Fibroblast of lung (primary cell): ENCODE data around the gene SP9. TPM values are rescaled to one million over a fixed set of nuclear protein-coding genes. Genes with fewer than 3 reads are reported as not detected.

ENCODE experiments used
- DNase-seq, 2 donors: peaks; one replicate each; pipeline versions ENCODE4 v3.0.0 to v3.0.0-alpha.2; 2010; ENCODE audit warnings: low read depth in 2 of 2
- H2AFZ ChIP-seq: 2 replicates; pipeline ENCODE4 v1.5.1; 2012; ENCODE audit warnings: low read length, control low read depth, inconsistent platforms
- H3K27ac ChIP-seq: 2 replicates; pipeline ENCODE4 v1.5.1; 2011; ENCODE audit warnings: low read length, control low read depth; ENCODE audit not compliant: insufficient read depth
- H3K27me3 ChIP-seq: 2 replicates; pipeline ENCODE4 v1.5.1; 2011; ENCODE audit warnings: mild to moderate bottlenecking, low read length; ENCODE audit not compliant: control insufficient read depth, insufficient read depth
- H3K36me3 ChIP-seq: 2 replicates; pipeline ENCODE4 v1.5.1; 2011; ENCODE audit warnings: low read length; ENCODE audit not compliant: control insufficient read depth, insufficient read depth
- H3K4me1 ChIP-seq: 2 replicates; pipeline ENCODE4 v1.5.1; 2011; ENCODE audit warnings: low read length; ENCODE audit not compliant: control insufficient read depth, insufficient read depth; ENCODE audit errors: extremely low read depth
- H3K4me2 ChIP-seq: 2 replicates; pipeline ENCODE4 v1.5.1; 2011; ENCODE audit warnings: low read length, control low read depth; ENCODE audit not compliant: insufficient read depth; ENCODE audit errors: extremely low read depth
- H3K4me3 ChIP-seq, 4 experiments: fragments of 200-600 bp in 1 of 4; sonication (generic) in 1 of 4; replicated peaks in 1 of 4; 2 replicates each; pipeline ENCODE4 v1.5.1; 2011 to 2016; ENCODE audit warnings: low read length in 4 of 4, low read depth in 3 of 4, mild to moderate bottlenecking in 3 of 4, control low read depth in 2 of 4, inconsistent platforms in 1 of 4, mixed read lengths in 1 of 4; ENCODE audit not compliant: insufficient read depth in 1 of 4; ENCODE audit errors: control extremely low read depth in 1 of 4
- H3K79me2 ChIP-seq: 2 replicates; pipeline ENCODE4 v1.5.1; 2012; ENCODE audit warnings: mild to moderate bottlenecking, low read length, inconsistent platforms; ENCODE audit not compliant: control insufficient read depth, insufficient read depth
- H3K9ac ChIP-seq: 2 replicates; pipeline ENCODE4 v1.5.1; 2011; ENCODE audit warnings: mild to moderate bottlenecking, low read length, control low read depth; ENCODE audit not compliant: insufficient read depth
- H3K9me3 ChIP-seq: 2 replicates; pipeline ENCODE4 v1.5.1; 2012; ENCODE audit warnings: low read depth, low read length; ENCODE audit not compliant: control insufficient read depth, insufficient read depth
- H4K20me1 ChIP-seq: 2 replicates; pipeline ENCODE4 v1.5.1; 2011; ENCODE audit warnings: low read length; ENCODE audit not compliant: control insufficient read depth, insufficient read depth; ENCODE audit errors: extremely low read depth
- CTCF ChIP-seq, 2 donors: IDR thresholded peaks in 1 of 2; conservative IDR thresholded peaks in 1 of 2; 1 replicate in 1 of 2; 2 replicates in 1 of 2; pipeline ENCODE4 v1.5.1; 2011 to 2012; ENCODE audit warnings: low read length in 2 of 2, control low read depth in 1 of 2, inconsistent platforms in 1 of 2, low read depth in 1 of 2, mild to moderate bottlenecking in 1 of 2
- EZH2 ChIP-seq: IDR thresholded peaks from 2 replicates; pipeline ENCODE4 v1.5.1; 2012; ENCODE audit warnings: low read length, control low read depth, mild to moderate bottlenecking; ENCODE audit errors: missing control alignments
- polyA plus RNA-seq, 2 donors: library from polyadenylated mRNA; depleted of rRNA in 1 of 2; stranded (reverse) in 1 of 2; unstranded in 1 of 2; fragments of >200 nt; gene quantifications; 2 replicates each; pipeline ENCODE4 v1.2.1, GENCODE V29; 2011 to 2012; ENCODE audit warnings: missing spikeins in 1 of 2
- total RNA-seq: library from RNA; depleted of rRNA; stranded (reverse); fragments of >200 nt; gene quantifications from 2 replicates; pipeline ENCODE4 v1.2.1, GENCODE V29; 2014

The SP9 gene
- total and polyA plus RNA-seq, 2 donors (not counting 1 experiment from before 2014, with no cell fraction given) = not detected

- Histone ChIP-seq H4K20me1 (no peaks in the 10 kb centered on the region), H2AFZ (no peak overlapping the region), H3K27ac (no peak overlapping the region), H3K4me3 (no peak overlapping the region), H3K9ac (no peak overlapping the region), H3K4me2 (peak overlapping the region; percentile 9), H3K9me3 (no peaks in the 10 kb centered on the region), H3K4me1 (no peaks in the 10 kb centered on the region), H3K79me2 (no peaks in the 10 kb centered on the region), H3K27me3 (peaks cover 91% of the 10 kb centered on the region), H3K36me3 (no peaks in the 10 kb centered on the region)
- no peak for DNase-seq
- TF ChIP-seq CTCF (conservative IDR thresholded peaks at IDR 0.05 in 1 of 2, IDR thresholded peaks at IDR 0.05 in 1 of 2; ENCODE audit: low read depth in 1 of 2, low read length in 2 of 2) (no peak), EZH2 (no peak)
Observed at GRCh38 chr2:174333017-174333371, 1.8 kb upstream of the SP9 start.

GRCh38 chr2:174333372-174334277, 1.1 kb upstream of the SP9 start:
- DNase-seq = no peak
- no peak overlapping the region for H2AFZ ChIP-seq
- no peak for TF ChIP-seq CTCF (conservative IDR thresholded peaks at IDR 0.05 in 1 of 2, IDR thresholded peaks at IDR 0.05 in 1 of 2; ENCODE audit: low read depth in 1 of 2, low read length in 2 of 2)
- peak; percentile 93 for TF ChIP-seq EZH2

GRCh38 chr2:174334278-174334715, 457 bp upstream of the SP9 start:
- Histone ChIP-seq H3K79me2 (no peaks in the 10 kb centered on the region), H3K9ac (no peak overlapping the region), H3K36me3 (no peaks in the 10 kb centered on the region), H4K20me1 (no peaks in the 10 kb centered on the region), H3K27me3 (peaks cover 93% of the 10 kb centered on the region), H3K9me3 (no peaks in the 10 kb centered on the region), H3K4me1 (no peaks in the 10 kb centered on the region), H2AFZ (no peak overlapping the region), H3K4me2 (no peak overlapping the region), H3K27ac (no peak overlapping the region), H3K4me3 (no peak overlapping the region)
- no peak for DNase-seq
- TF ChIP-seq CTCF (conservative IDR thresholded peaks at IDR 0.05 in 1 of 2, IDR thresholded peaks at IDR 0.05 in 1 of 2; ENCODE audit: low read depth in 1 of 2, low read length in 2 of 2) = no peak
- peak; percentile 58 for TF ChIP-seq EZH2

More at GRCh38 chr2:174333372-174334277, 1.1 kb upstream of the SP9 start:
- Histone ChIP-seq H3K9ac (no peak overlapping the region), H4K20me1 (no peaks in the 10 kb centered on the region), H3K27me3 (peaks cover 93% of the 10 kb centered on the region), H3K79me2 (no peaks in the 10 kb centered on the region), H3K36me3 (no peaks in the 10 kb centered on the region), H3K27ac (no peak overlapping the region), H3K9me3 (no peaks in the 10 kb centered on the region), H3K4me2 (peak overlapping the region; percentile 37), H3K4me3 (no peak overlapping the region), H3K4me1 (no peaks in the 10 kb centered on the region)
